SK-N-SH (cell line): ENCODE results near the gene SAMD1.

Source experiments
- CHD2 ChIP-seq: fragments of 150-350 bp; IDR thresholded peaks from 2 replicates; pipeline ENCODE4 v1.6.1; 2018; ENCODE audit warnings: low read length; ENCODE audit not compliant: partially characterized antibody
- POLR2AphosphoS5 ChIP-seq: IDR thresholded peaks from 2 replicates; pipeline ENCODE4 v1.6.1; 2012; ENCODE audit warnings: low read depth, low read length
- RCOR1 ChIP-seq: fragments of 150-350 bp; IDR thresholded peaks from 2 replicates; pipeline ENCODE4 v1.6.1; 2017; ENCODE audit warnings: antibody characterized with exemption, low read length
- TF ChIP-seq, protein P1 (sequence below): fragments of 200-600 bp; sonication (generic); IDR thresholded peaks from 2 replicates; pipeline ENCODE4 v1.6.1; 2017; ENCODE audit warnings: antibody characterized with exemption, mild to moderate bottlenecking, moderate library complexity
- TF ChIP-seq, protein P2 (sequence below): IDR thresholded peaks from 2 replicates; pipeline ENCODE4 v1.4.0; 2012; ENCODE audit warnings: low read depth, borderline replicate concordance

DNA sequence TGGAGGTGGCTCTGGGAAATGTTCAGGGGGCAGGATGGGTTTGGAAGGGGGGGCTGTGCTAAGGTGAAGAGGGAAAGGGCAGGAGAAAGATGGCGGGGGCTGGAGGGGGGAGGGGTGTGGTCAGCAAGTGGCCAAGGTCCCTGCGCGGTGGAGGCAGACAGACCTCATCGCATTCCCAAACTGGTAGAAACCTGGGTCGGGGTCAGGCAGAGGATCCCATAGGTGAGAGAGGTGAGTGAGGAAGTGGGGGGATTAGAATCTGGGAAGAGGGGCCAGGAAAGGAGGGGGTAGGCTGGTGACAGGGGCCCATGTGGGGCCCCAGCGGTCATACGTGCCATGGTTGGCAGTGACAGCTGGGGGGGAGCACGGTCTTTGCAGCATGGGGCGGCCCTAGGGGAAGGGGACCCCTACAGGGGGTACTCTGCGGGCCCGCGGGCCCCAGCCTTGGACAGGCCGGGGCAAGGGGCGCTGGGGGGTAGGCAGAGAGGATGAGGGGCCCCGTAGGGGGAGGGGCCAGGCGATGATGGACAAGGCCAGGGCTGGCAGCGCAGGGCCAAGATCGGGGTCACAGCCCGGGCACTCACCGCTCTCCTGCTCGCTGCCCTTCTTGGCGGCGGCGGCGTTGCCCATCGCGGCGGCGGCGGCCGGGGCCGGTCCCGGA is 26.5 kb upstream of the SAMD1 start:
- TF ChIP-seq CHD2 (no peak), POLR2AphosphoS5 (no peak), RCOR1 (no peak)
- TF ChIP-seq, protein P1, sequence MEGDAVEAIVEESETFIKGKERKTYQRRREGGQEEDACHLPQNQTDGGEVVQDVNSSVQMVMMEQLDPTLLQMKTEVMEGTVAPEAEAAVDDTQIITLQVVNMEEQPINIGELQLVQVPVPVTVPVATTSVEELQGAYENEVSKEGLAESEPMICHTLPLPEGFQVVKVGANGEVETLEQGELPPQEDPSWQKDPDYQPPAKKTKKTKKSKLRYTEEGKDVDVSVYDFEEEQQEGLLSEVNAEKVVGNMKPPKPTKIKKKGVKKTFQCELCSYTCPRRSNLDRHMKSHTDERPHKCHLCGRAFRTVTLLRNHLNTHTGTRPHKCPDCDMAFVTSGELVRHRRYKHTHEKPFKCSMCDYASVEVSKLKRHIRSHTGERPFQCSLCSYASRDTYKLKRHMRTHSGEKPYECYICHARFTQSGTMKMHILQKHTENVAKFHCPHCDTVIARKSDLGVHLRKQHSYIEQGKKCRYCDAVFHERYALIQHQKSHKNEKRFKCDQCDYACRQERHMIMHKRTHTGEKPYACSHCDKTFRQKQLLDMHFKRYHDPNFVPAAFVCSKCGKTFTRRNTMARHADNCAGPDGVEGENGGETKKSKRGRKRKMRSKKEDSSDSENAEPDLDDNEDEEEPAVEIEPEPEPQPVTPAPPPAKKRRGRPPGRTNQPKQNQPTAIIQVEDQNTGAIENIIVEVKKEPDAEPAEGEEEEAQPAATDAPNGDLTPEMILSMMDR, result no peak
- TF ChIP-seq, protein P2, sequence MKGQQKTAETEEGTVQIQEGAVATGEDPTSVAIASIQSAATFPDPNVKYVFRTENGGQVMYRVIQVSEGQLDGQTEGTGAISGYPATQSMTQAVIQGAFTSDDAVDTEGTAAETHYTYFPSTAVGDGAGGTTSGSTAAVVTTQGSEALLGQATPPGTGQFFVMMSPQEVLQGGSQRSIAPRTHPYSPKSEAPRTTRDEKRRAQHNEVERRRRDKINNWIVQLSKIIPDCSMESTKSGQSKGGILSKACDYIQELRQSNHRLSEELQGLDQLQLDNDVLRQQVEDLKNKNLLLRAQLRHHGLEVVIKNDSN, result no peak
